ENCODE data around the gene CHI3L1.
"Not testable (repeated sequence)": the region's sequence is repeated elsewhere in the genome, so short reads cannot be mapped to it uniquely, and the experiment has no call there.

CHI3L1 gene

DNA sequence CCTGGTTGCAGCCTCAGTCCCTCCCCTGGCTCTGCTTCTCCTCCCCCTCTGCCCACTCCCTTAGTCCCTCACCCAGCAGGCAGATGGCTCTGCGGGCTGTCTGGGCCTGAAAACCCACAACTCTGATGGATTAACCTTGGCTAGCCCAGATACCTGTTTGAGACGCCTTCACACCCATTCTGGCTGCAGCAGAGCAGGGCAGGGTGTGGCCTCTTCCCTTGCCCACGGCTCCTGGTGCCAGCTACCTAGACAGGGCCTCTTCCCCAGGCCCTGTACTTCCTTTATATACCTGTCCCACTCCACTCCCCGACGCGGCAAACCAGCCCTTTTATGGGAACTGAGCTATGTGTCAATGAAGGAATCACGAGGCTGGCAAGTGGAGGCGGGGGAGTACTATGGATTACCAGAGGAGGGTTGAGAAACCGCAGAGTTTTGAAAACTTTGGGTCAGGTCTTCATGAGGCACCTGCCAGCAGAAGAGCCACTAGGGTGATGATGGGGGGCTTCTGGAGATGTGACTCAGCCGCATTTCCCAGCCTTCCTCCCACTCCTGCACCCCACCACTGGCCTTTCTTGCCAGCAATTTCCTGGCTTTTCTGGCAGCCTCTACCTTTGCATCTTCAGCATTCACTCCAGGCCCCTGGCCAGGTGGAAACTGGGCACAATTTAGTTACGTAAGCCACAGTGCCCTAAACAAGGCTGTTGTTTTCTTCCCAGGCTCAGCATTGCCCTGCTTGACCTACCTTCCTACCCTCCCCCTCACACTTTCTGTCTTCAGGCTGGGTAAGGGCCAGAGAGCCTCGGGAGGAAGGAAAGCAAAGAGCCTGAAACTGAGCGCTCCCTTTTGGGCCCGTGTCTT lies at the start of gene CHI3L1:
Gene CHI3L1, minus strand, starts transcription at position 259 of the 858 bp plus-strand sequence. Its CDS starts 81 bp downstream, at position 178.
- DNase-seq, result no peak

DNA sequence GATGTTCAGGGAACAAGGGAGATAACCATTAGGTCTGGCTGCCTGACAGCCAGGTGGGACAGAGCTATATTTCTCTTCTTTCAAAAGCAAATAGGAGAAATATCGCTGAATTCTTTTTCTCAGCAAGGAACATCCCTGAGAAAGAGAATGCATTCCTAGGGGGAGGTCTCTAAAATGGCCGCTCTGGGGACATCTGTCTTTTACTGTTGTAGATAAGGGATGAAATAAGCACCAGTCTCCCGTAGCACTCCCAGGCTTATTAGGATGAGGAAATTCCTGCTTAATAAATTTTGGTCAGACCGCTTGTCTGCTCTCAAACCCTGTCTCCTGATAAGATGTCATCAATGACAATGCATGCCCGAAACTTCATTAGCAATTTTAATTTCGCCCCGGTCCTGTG lies 48.4 kb upstream of the CHI3L1 start:
- not testable (repeated sequence) for DNase-seq

DNA sequence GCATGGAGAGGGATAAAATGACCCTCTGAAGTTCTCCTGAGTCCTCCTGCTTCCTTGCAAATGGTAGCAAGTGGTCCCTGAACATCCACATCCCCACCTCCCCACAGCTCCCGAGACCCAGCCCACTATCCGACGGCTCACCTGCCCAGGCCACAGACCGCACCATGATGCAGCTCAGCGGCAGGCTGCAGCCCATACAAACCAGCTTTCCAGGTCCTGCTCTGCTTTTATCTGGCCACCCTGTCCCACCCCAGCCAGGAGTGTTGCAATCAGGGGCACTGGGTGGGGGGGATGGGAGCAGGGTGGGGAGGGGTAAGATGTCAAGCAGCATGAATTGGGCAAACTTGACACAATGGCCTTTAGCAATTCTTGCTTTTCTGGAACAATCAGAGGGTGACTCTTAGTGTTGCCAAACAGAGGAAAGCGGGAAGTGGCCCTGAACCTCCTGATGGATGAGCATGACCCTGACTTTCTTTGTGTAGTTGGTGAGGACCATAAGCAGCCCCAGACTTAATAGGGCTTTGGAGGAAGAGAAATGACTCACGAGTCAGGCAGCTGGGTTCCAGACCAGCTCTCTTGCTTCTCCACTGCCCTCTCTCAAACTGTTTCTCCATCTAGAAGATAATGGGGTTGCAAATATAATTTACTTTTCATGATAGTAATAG lies 43.1 kb upstream of the CHI3L1 start, which contains the start of gene CHIT1:
Gene CHIT1, minus strand, starts transcription at position 203 of the 665 bp plus-strand sequence. Its CDS starts 37 bp downstream, at position 166.
- no peak for DNase-seq

DNA sequence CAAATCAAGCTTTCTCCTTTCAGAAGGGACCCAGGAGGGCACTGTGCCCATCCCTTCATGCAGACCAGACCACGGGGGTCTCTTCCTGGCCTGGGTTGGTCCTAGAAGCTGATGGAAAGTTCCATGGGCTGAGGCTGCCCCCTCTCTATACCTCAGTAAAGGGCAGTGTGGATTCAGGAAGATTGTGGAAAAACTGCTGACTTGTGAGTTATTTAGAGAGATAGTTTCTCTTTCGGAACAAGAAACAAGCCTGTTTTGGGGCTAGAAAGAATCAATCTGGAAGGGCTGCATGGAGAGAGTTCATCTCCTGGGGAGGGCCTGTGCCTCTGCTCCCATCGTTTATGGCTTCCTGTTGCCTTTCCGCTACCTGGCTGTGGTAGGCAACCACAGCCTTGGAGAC lies 42.2 kb upstream of the CHI3L1 start:
- DNase-seq, result no peak

- no peak for DNase-seq
Observed at GRCh38 chr1:203227371-203228083, 41.0 kb upstream of the CHI3L1 start.

DNA sequence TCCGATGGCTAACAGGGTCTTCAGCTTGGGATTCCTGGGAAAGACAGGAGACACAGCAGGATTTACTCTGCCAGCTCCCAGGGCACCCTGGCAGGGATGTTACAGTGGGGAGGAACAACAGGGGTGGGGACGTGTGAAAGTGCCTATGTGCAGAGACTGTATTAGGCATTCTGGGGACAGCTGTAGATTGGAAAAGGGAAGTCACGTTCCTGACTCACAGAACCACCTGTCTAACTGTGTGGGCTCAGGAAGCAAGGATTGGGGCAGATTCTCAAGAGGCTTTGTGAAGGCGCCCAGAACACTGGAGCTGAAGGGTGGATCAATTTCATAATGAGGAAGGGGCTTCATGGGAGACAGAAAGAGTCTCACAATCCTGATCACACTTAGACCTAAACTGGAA lies 38.6 kb upstream of the CHI3L1 start:
- DNase-seq, result no peak

DNA sequence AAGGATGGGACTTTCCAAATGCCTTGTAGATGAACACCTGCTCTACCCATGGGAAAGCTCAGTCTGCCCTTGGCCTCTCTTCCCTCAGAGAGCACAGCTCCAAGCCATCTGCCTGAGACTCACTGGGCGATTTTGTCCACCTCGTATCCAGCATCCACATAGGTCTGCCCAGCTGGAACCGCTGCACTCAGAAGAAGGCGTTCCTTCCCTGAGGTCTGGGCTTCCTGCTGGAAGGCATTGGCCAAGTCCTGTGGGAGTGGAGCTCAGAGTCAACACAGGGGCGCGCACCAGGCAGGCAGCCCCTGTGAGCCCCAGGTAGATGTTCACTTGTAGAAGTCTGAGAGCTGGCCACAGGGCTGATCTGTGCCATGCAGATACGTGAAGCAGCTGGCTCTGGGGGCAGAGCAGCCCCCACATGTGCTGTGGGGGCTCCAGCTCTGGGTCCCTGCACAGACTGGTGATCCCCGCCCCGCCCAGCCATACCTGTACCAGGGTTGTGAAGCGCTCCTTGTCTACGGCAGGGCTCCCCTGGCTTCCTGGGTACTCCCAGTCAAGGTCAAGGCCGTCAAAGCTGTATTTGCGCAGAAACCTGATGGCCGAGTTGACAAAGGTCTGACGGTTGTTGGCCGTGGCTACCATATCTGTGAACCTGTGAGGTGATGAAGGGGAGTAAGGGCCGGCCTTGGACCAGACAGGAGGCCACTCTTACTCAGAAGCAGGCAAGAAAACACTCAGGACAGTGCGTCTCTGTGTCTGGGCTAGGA lies 36.7 kb upstream of the CHI3L1 start:
- DNase-seq, result no peak

DNA sequence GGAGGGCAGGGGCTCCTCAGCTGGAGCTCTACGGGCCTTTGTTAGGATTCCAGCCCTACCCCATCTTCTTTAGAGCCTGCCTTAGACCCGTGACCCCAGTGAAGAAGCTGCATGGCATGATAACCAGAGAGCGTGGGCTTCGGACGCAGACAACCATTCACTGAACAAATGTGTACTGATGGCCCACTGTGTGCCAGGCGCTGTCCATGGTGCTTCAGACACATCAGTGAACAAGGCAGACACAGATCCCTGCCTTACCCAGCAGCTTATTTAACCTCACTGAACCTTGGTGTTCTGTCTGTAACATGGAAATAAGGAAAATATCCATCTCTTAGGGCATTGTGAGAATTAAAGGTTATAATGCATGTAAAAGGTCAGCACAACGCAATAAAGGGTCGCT lies 33.4 kb upstream of the CHI3L1 start:
- DNase-seq, result no peak

GRCh38 chr1:203219171-203219570 lies 32.7 kb upstream of the CHI3L1 start:
- no peak for DNase-seq

DNA sequence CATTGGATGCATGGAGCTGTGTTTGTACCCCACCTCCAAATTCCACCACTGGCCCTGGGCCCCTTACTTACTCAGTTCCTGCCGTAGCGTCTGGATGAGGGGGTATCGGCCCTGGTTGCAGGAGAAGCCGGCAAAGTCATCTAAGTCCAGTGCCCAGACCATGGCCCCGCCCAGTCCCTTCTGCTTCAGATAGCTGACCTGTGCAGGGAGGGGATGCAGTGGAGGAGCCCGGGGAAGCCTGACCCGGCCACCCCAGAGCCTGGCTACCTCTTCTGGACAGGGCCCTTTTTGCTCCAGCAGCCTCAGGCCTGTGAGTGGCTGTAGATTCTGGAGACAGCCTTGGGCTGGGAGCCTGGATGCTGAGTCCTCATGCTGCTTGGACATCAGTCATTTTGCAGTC lies 31.2 kb upstream of the CHI3L1 start:
- DNase-seq, result no peak

- DNase-seq, result no peak
Observed at GRCh38 chr1:203217139-203217655, 30.7 kb upstream of the CHI3L1 start.

- DNase-seq, result peak; percentile 55
Observed at GRCh38 chr1:203216274-203217138, 30.0 kb upstream of the CHI3L1 start.

GRCh38 chr1:203215573-203215972 lies 29.1 kb upstream of the CHI3L1 start:
- no peak for DNase-seq

DNA sequence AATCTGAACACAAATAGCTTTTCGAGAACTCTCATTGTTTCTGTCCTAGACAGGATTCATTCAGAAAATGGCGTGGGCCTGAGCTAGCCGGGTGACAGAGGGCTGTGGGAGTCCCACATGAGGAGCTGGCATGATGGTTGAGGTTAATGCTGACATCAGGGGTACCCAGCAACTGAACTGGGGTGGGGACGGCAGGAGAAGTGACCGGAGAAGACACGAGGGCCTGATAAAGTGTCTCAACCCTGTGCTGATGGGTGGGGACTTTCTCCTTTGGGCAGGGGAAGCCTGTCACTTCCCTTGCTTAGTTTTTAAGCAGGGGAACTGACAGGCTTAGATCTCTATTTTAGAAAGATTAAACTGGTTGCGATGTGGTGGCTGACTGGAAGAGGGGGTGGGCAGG lies 28.4 kb upstream of the CHI3L1 start:
- no peak for DNase-seq

- DNase-seq, result no peak
Observed at GRCh38 chr1:203213126-203213525, 26.6 kb upstream of the CHI3L1 start.

- DNase-seq, result no peak
Observed at GRCh38 chr1:203211812-203212211, 25.3 kb upstream of the CHI3L1 start.

DNA sequence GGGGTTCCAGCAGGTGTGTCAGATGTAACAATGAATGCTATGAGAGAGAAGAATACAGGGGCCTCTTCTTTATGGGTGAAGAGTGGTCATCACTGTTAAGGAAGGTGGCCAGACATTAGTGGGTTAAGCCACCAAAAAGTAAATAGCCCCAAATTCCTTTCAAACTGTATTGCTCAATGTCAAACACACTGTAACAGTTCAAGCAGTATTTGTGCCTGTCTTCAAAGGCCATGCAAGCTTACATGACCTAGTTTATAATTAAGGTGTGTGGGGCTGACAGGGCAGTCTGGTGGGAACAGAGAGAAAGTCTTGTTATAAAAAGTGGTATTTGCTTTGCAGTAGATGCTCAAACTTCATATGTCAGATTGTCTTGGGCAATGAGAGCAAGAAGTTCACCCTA lies 24.5 kb upstream of the CHI3L1 start:
- no peak for DNase-seq

GRCh38 chr1:203210350-203210749 lies 23.8 kb upstream of the CHI3L1 start:
- no peak for DNase-seq

GRCh38 chr1:203208181-203208580 lies 21.7 kb upstream of the CHI3L1 start:
- no peak for DNase-seq

DNA sequence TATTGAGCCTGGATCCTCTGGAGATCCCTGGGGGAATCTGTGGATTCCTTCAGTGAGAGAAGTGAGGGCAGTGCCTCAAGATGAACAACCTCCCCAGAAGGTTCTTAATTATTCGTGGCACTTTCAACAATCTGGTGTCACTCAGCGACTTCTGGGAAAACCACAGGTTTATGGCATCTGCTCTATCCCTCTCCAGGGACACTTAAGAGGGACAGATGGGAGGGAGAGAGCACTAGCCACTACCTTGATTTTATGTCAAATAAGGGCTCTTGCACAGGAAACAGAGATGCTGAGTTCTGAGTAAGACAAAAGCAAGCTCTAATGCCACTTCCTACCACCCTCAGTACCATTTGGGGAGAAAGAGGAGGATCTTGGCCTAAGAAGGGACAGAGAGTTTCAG lies 21.2 kb upstream of the CHI3L1 start:
- no peak for DNase-seq

GRCh38 chr1:203206129-203206687 lies 19.7 kb upstream of the CHI3L1 start:
- no peak for DNase-seq

Measured in activated gamma-delta T cell treated with Interleukin-2 at 50 U/mL for 16 hours (primary cell).